HepG2 (cell line): ENCODE data around the gene SCAPER. TPM values are rescaled to one million over a fixed set of nuclear protein-coding genes. Genes with fewer than 3 reads are reported as not detected.
A peak's percentile ranks its signal among the peaks of the same experiment; 100 is the strongest.

Experiments used
- ATF1 ChIP-seq: IDR thresholded peaks from 2 replicates; pipeline ENCODE4 v1.6.1; 2016; ENCODE audit warnings: mild to moderate bottlenecking, control low read depth
- EED ChIP-seq: sonication (generic); formaldehyde crosslinking; IDR thresholded peaks from 2 replicates; pipeline ENCODE4 v1.5.0; 2020; ENCODE audit warnings: mild to moderate bottlenecking, missing genetic modification reagents
- GTF3A ChIP-seq: sonication (generic); formaldehyde crosslinking; conservative IDR thresholded peaks from 2 replicates; pipeline ENCODE4 v1.4.0; 2020; ENCODE audit warnings: mild to moderate bottlenecking, missing genetic modification reagents
- HCFC1 ChIP-seq: fragments of 150-350 bp; IDR thresholded peaks from 2 replicates; pipeline ENCODE4 v1.6.1; 2014; ENCODE audit warnings: low read depth, low read length
- HOXA5 ChIP-seq: sonication (generic); formaldehyde crosslinking; IDR thresholded peaks from 2 replicates; pipeline ENCODE4 v1.4.0; 2020; ENCODE audit warnings: missing genetic modification reagents
- KDM5B ChIP-seq: sonication (generic); formaldehyde crosslinking; IDR thresholded peaks from 2 replicates; pipeline ENCODE4 v1.4.0; 2020; ENCODE audit warnings: missing genetic modification reagents, mild to moderate bottlenecking, borderline replicate concordance
- MED13 ChIP-seq: sonication (generic); formaldehyde crosslinking; IDR thresholded peaks from 2 replicates; pipeline ENCODE4 v1.5.0; 2020; ENCODE audit warnings: missing genetic modification reagents
- MZF1 ChIP-seq: sonication (generic); formaldehyde crosslinking; IDR thresholded peaks from 2 replicates; pipeline ENCODE4 v1.8.1; 2023; ENCODE audit warnings: mild to moderate bottlenecking, missing genetic modification reagents, borderline replicate concordance
- NAIF1 ChIP-seq: sonication (generic); formaldehyde crosslinking; IDR thresholded peaks from 2 replicates; pipeline ENCODE4 v1.5.0; 2020; ENCODE audit warnings: mild to moderate bottlenecking, missing genetic modification reagents, borderline replicate concordance
- POLR2AphosphoS2 ChIP-seq: IDR thresholded peaks from 2 replicates; pipeline ENCODE4 v1.6.1; 2011; ENCODE audit warnings: low read depth, low read length, improper control_type of control experiment
- ZNF331 ChIP-seq: sonication (generic); formaldehyde crosslinking; IDR thresholded peaks from 2 replicates; pipeline ENCODE4 v1.4.0; 2020; ENCODE audit warnings: missing genetic modification reagents
- ZNF432 ChIP-seq: sonication (generic); formaldehyde crosslinking; IDR thresholded peaks from 2 replicates; pipeline ENCODE4 v1.5.0; 2020; ENCODE audit warnings: missing genetic modification reagents, mild to moderate bottlenecking, borderline replicate concordance
- ZNF547 ChIP-seq: sonication (generic); formaldehyde crosslinking; IDR thresholded peaks from 2 replicates; pipeline ENCODE4 v1.5.1; 2020; ENCODE audit warnings: mild to moderate bottlenecking, missing genetic modification reagents
- ZNF678 ChIP-seq: sonication (generic); formaldehyde crosslinking; IDR thresholded peaks from 2 replicates; pipeline ENCODE4 v1.4.0; 2020; ENCODE audit warnings: mild to moderate bottlenecking, missing genetic modification reagents
- ZSCAN29 ChIP-seq: sonication (generic); formaldehyde crosslinking; conservative IDR thresholded peaks from 2 replicates; pipeline ENCODE4 v1.4.0; 2020; ENCODE audit warnings: mild to moderate bottlenecking, missing genetic modification reagents
- polyA plus RNA-seq, 8 experiments: library from polyadenylated mRNA; depleted of rRNA in 3 of 8; stranded (reverse) in 7 of 8; unstranded in 1 of 8; fragments of >200 nt; fragmentation: Illumina TruSeq in 4 of 8; extraction: Trizol in 4 of 8; gene quantifications; 2 replicates each; pipeline versions ENCODE4 v1.2.1 to v1.2.3, GENCODE V29; 2011 to 2016; ENCODE audit warnings: low read depth in 4 of 8, missing spikeins in 1 of 8, mixed read lengths in 1 of 8; ENCODE audit not compliant: insufficient read depth in 1 of 8
- total RNA-seq, 5 experiments: library from RNA; depleted of rRNA; stranded (reverse); fragments of >200 nt; fragmentation: Illumina TruSeq; extraction: Trizol; gene quantifications; 2 replicates each; pipeline ENCODE4 v1.2.3, GENCODE V29; 2016; ENCODE audit warnings: low read depth in 1 of 5
- TF ChIP-seq, protein P1 (sequence below): sonication (generic); formaldehyde crosslinking; IDR thresholded peaks from 2 replicates; pipeline ENCODE4 v1.9.0; 2021; ENCODE audit warnings: missing genetic modification reagents, borderline replicate concordance
- TF ChIP-seq, protein P2 (sequence below): sonication (generic); formaldehyde crosslinking; conservative IDR thresholded peaks from 2 replicates; pipeline ENCODE4 v1.4.0; 2020; ENCODE audit warnings: mild to moderate bottlenecking, missing genetic modification reagents, moderate library complexity
- TF ChIP-seq, protein P3 (sequence below): sonication (generic); formaldehyde crosslinking; IDR thresholded peaks from 2 replicates; pipeline ENCODE4 v1.5.0; 2020; ENCODE audit warnings: missing genetic modification reagents
- TF ChIP-seq, protein P4 (sequence below): sonication (generic); formaldehyde crosslinking; IDR thresholded peaks from 2 replicates; pipeline ENCODE4 v1.5.1; 2020; ENCODE audit warnings: missing genetic modification reagents, mild to moderate bottlenecking, borderline replicate concordance
- TF ChIP-seq, protein P5 (sequence below): sonication (generic); formaldehyde crosslinking; IDR thresholded peaks from 2 replicates; pipeline ENCODE4 v1.4.0; 2020; ENCODE audit warnings: mild to moderate bottlenecking, low read depth, missing genetic modification reagents

Gene SCAPER
- total and polyA plus RNA-seq, 2 of the 13 experiments (the other 11 are each of a cell fraction or from before 2014, with no cell fraction given): 4.3 to 10.5 TPM

DNA sequence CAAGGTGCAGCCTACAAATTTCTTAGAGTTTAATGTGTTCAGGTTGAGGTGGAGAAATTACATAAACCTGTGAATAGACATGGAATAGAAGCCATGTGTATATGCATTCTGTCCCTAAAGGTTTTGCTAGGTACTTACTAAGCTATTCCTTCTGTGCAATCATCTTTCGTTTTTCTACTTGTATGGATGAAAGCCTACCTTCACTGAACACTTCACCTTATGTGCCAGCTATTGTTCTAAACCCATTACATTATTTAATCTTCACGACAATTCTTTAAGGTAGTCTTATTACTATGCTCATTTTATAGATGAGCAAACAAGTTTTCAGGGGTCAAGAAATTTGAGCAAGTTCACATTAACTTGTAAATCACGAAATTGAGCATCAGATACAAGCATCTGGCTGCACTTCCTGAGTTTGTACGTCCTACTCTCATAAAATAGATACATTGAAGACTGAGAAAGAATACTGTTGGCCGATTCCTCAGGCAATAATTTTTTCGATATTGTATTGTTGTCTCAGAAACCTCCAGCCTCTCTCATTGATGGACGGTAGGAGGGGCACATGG, 25.8 kb upstream of the SCAPER start (continued):
- TF ChIP-seq HOXA5 (CRISPR knock-in tag) (no peak), ATF1 (CRISPR knock-in tag) (0 out of 2 replicates have a peak, but pooled peaks have one; percentile 15), KDM5B (CRISPR knock-in tag) (no peak), MED13 (CRISPR knock-in tag) (no peak), ZNF331 (CRISPR knock-in tag) (no peak), ZNF547 (CRISPR knock-in tag) (no peak), POLR2AphosphoS2 (no peak), NAIF1 (CRISPR knock-in tag) (peak; percentile 22; the same call in 1 of the 2 replicates), HCFC1 (no peak), MZF1 (CRISPR knock-in tag) (no peak), ZNF678 (CRISPR knock-in tag) (no peak), GTF3A (CRISPR knock-in tag) (peak; percentile 43; the same call in 1 of the 2 replicates), ZSCAN29 (CRISPR knock-in tag) (0 out of 2 replicates have a peak, but pooled peaks have one; percentile 23), EED (no peak), ZNF432 (CRISPR knock-in tag) (no peak)
- TF ChIP-seq, protein P1, sequence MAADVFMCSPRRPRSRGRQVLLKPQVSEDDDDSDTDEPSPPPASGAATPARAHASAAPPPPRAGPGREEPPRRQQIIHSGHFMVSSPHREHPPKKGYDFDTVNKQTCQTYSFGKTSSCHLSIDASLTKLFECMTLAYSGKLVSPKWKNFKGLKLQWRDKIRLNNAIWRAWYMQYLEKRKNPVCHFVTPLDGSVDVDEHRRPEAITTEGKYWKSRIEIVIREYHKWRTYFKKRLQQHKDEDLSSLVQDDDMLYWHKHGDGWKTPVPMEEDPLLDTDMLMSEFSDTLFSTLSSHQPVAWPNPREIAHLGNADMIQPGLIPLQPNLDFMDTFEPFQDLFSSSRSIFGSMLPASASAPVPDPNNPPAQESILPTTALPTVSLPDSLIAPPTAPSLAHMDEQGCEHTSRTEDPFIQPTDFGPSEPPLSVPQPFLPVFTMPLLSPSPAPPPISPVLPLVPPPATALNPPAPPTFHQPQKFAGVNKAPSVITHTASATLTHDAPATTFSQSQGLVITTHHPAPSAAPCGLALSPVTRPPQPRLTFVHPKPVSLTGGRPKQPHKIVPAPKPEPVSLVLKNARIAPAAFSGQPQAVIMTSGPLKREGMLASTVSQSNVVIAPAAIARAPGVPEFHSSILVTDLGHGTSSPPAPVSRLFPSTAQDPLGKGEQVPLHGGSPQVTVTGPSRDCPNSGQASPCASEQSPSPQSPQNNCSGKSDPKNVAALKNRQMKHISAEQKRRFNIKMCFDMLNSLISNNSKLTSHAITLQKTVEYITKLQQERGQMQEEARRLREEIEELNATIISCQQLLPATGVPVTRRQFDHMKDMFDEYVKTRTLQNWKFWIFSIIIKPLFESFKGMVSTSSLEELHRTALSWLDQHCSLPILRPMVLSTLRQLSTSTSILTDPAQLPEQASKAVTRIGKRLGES (CRISPR knock-in tag): no peak
- TF ChIP-seq, protein P2, sequence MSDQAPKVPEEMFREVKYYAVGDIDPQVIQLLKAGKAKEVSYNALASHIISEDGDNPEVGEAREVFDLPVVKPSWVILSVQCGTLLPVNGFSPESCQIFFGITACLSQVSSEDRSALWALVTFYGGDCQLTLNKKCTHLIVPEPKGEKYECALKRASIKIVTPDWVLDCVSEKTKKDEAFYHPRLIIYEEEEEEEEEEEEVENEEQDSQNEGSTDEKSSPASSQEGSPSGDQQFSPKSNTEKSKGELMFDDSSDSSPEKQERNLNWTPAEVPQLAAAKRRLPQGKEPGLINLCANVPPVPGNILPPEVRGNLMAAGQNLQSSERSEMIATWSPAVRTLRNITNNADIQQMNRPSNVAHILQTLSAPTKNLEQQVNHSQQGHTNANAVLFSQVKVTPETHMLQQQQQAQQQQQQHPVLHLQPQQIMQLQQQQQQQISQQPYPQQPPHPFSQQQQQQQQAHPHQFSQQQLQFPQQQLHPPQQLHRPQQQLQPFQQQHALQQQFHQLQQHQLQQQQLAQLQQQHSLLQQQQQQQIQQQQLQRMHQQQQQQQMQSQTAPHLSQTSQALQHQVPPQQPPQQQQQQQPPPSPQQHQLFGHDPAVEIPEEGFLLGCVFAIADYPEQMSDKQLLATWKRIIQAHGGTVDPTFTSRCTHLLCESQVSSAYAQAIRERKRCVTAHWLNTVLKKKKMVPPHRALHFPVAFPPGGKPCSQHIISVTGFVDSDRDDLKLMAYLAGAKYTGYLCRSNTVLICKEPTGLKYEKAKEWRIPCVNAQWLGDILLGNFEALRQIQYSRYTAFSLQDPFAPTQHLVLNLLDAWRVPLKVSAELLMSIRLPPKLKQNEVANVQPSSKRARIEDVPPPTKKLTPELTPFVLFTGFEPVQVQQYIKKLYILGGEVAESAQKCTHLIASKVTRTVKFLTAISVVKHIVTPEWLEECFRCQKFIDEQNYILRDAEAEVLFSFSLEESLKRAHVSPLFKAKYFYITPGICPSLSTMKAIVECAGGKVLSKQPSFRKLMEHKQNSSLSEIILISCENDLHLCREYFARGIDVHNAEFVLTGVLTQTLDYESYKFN (CRISPR knock-in tag): no peak
- TF ChIP-seq, protein P3, sequence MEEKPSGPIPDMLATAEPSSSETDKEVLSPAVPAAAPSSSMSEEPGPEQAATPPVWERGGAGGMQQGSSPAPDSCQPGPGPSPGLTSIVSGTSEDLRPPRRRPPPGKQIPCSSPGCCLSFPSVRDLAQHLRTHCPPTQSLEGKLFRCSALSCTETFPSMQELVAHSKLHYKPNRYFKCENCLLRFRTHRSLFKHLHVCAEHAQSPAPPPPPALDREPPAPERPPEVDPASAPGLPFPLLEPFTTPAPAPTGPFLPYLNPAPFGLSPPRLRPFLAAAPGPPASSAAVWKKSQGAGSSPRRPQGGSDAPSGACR: no peak
- TF ChIP-seq, protein P4, sequence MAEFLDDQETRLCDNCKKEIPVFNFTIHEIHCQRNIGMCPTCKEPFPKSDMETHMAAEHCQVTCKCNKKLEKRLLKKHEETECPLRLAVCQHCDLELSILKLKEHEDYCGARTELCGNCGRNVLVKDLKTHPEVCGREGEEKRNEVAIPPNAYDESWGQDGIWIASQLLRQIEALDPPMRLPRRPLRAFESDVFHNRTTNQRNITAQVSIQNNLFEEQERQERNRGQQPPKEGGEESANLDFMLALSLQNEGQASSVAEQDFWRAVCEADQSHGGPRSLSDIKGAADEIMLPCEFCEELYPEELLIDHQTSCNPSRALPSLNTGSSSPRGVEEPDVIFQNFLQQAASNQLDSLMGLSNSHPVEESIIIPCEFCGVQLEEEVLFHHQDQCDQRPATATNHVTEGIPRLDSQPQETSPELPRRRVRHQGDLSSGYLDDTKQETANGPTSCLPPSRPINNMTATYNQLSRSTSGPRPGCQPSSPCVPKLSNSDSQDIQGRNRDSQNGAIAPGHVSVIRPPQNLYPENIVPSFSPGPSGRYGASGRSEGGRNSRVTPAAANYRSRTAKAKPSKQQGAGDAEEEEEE (CRISPR knock-in tag): no peak
- TF ChIP-seq, protein P5, sequence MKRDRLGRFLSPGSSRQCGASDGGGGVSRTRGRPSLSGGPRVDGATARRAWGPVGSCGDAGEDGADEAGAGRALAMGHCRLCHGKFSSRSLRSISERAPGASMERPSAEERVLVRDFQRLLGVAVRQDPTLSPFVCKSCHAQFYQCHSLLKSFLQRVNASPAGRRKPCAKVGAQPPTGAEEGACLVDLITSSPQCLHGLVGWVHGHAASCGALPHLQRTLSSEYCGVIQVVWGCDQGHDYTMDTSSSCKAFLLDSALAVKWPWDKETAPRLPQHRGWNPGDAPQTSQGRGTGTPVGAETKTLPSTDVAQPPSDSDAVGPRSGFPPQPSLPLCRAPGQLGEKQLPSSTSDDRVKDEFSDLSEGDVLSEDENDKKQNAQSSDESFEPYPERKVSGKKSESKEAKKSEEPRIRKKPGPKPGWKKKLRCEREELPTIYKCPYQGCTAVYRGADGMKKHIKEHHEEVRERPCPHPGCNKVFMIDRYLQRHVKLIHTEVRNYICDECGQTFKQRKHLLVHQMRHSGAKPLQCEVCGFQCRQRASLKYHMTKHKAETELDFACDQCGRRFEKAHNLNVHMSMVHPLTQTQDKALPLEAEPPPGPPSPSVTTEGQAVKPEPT (CRISPR knock-in tag): no peak
